Liver (tissue), 3 donors: ENCODE data around the gene MAPK8IP3.

Experiments used
- ATF3 ChIP-seq: IDR thresholded peaks from 2 replicates; pipeline ENCODE4 v1.6.1; 2016; ENCODE audit warnings: antibody characterized with exemption
- CTCF ChIP-seq: fragments of 150-350 bp; IDR thresholded peaks from 2 replicates; pipeline ENCODE4 v1.5.1; 2017; ENCODE audit warnings: improper control_type of control experiment, low read depth, low read length; ENCODE audit not compliant: missing input control
- EGR1 ChIP-seq, 2 donors: IDR thresholded peaks; 2 replicates each; pipeline ENCODE4 v1.6.1; 2016 to 2018; ENCODE audit warnings: antibody characterized with exemption in 2 of 2, low read depth in 2 of 2
- FOXA1 ChIP-seq: IDR thresholded peaks from 2 replicates; pipeline ENCODE4 v1.6.1; 2016; ENCODE audit warnings: antibody characterized with exemption
- GABPA ChIP-seq, 2 donors: IDR thresholded peaks in 1 of 2; conservative IDR thresholded peaks in 1 of 2; 2 replicates each; pipeline ENCODE4 v1.6.1; 2016; ENCODE audit warnings: antibody characterized with exemption in 2 of 2, mild to moderate bottlenecking in 1 of 2, moderate library complexity in 1 of 2
- JUND ChIP-seq, 2 donors: IDR thresholded peaks; 2 replicates each; pipeline ENCODE4 v1.6.1; 2016; ENCODE audit warnings: antibody characterized with exemption in 2 of 2
- MAX ChIP-seq: IDR thresholded peaks from 2 replicates; pipeline ENCODE4 v1.6.1; 2016; ENCODE audit warnings: antibody characterized with exemption
- RAD21 ChIP-seq, 2 donors: IDR thresholded peaks; 2 replicates each; pipeline ENCODE4 v1.6.1; 2016; ENCODE audit warnings: antibody characterized with exemption in 2 of 2, mild to moderate bottlenecking in 2 of 2
- REST ChIP-seq: IDR thresholded peaks from 2 replicates; pipeline ENCODE4 v1.6.1; 2016; ENCODE audit warnings: antibody characterized with exemption, mild to moderate bottlenecking
- SP1 ChIP-seq: IDR thresholded peaks from 2 replicates; pipeline ENCODE4 v1.6.1; 2018; ENCODE audit warnings: antibody characterized with exemption, mild to moderate bottlenecking
- TAF1 ChIP-seq: conservative IDR thresholded peaks from 2 replicates; pipeline ENCODE4 v1.6.1; 2016; ENCODE audit warnings: antibody characterized with exemption, mild to moderate bottlenecking
- YY1 ChIP-seq: IDR thresholded peaks from 2 replicates; pipeline ENCODE4 v1.6.1; 2016; ENCODE audit warnings: antibody characterized with exemption, mild to moderate bottlenecking
- ZBTB33 ChIP-seq: IDR thresholded peaks from 2 replicates; pipeline ENCODE4 v1.6.1; 2016; ENCODE audit warnings: antibody characterized with exemption
- donor health status: healthy.
- donor health status: healthy.

GRCh38 chr16:1776991-1777374, 71.0 kb downstream of the MAPK8IP3 start:
- no peak for TF ChIP-seq RAD21 (IDR thresholded peaks at IDR 0.05)
- TF ChIP-seq MAX: no peak
- no peak for TF ChIP-seq YY1
- no peak for TF ChIP-seq CTCF
- no peak for TF ChIP-seq GABPA (IDR thresholded peaks at IDR 0.05 in 1 of 2, conservative IDR thresholded peaks at IDR 0.05 in 1 of 2)
- TF ChIP-seq SP1: no peak
- no peak for TF ChIP-seq REST
- no peak for TF ChIP-seq JUND (IDR thresholded peaks at IDR 0.05)
- TF ChIP-seq ATF3: no peak
- TF ChIP-seq TAF1: no peak
- TF ChIP-seq EGR1 (IDR thresholded peaks at IDR 0.05; ENCODE audit: low read depth in 2 of 2): no peak
- no peak for TF ChIP-seq FOXA1
- TF ChIP-seq ZBTB33: no peak
